Measurements from ENCODE around the gene DUSP1.
"Not testable (repeated sequence)": the region's sequence is repeated elsewhere in the genome, so short reads cannot be mapped to it uniquely, and the experiment has no call there.

GRCh38 chr5:172784162-172784561, 13.2 kb upstream of the DUSP1 start:
- not testable (repeated sequence) for TF ChIP-seq EZH2 (IDR thresholded peaks at IDR 0.05; ENCODE audit: borderline replicate concordance)
- TF ChIP-seq, protein P1, sequence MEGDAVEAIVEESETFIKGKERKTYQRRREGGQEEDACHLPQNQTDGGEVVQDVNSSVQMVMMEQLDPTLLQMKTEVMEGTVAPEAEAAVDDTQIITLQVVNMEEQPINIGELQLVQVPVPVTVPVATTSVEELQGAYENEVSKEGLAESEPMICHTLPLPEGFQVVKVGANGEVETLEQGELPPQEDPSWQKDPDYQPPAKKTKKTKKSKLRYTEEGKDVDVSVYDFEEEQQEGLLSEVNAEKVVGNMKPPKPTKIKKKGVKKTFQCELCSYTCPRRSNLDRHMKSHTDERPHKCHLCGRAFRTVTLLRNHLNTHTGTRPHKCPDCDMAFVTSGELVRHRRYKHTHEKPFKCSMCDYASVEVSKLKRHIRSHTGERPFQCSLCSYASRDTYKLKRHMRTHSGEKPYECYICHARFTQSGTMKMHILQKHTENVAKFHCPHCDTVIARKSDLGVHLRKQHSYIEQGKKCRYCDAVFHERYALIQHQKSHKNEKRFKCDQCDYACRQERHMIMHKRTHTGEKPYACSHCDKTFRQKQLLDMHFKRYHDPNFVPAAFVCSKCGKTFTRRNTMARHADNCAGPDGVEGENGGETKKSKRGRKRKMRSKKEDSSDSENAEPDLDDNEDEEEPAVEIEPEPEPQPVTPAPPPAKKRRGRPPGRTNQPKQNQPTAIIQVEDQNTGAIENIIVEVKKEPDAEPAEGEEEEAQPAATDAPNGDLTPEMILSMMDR (IDR thresholded peaks at IDR 0.05; ENCODE audit: poor library complexity) = not testable (repeated sequence)

Measured in hepatocyte (in vitro differentiated cells).